OCI-M1 (cell line): ENCODE results near the gene FAM76A.
"Not testable (repeated sequence)": the region's sequence is repeated elsewhere in the genome, so short reads cannot be mapped to it uniquely, and the experiment has no call there.

Experiments used
- DNase-seq: peaks from one replicate; lab custom pipeline; 2025; lab: John Stamatoyannopoulos, UW

The FAM76A gene

GRCh38 chr1:27778056-27778455 is 52.3 kb downstream of the FAM76A start:
- no peak for DNase-seq

DNA sequence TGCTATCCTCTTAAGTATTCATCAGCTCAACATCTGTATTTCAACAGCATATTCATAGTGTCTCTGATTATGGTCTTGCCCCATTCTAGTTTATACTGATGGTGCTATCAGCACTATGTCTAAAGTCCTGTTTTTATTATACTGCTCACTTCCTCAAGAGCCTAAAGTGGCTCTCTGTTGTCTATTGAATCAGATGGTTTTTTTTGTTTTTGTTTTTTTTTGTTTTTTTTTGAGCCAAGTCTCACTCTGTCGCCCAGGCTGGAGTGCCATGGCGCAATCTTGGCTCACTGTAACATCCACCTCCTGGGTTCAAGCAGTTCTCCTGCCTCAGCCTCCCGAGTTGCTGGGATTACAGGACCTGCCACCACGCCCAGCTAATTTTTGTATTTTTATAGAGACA is 53.4 kb downstream of the FAM76A start:
- DNase-seq, result no peak

DNA sequence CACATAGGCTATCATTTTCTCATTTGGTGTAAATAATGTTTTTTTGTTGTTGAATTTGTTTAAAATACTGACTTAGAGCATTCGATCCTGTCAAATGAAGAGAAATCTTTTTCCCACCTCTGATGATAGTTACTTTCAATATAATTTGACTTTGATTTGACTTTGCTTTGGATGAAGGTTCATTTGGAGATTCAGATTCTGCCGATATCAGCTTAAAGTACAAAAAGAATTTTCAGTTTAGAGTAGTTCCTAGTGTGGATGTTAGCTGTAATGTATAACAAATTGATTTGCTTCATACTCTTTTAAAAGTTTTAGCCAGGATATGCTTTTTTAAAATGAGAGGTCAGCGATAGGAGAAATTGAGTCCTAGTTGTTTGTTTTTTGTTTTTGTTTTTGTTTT is 57.2 kb downstream of the FAM76A start:
- DNase-seq, result no peak

- DNase-seq, result no peak
Observed at GRCh38 chr1:27784700-27785099, 58.9 kb downstream of the FAM76A start.

GRCh38 chr1:27785781-27786455 is 60.2 kb downstream of the FAM76A start:
- DNase-seq, result peak; percentile 22

GRCh38 chr1:27787895-27788294 is 62.1 kb downstream of the FAM76A start:
- DNase-seq, result peak; percentile 37

DNA sequence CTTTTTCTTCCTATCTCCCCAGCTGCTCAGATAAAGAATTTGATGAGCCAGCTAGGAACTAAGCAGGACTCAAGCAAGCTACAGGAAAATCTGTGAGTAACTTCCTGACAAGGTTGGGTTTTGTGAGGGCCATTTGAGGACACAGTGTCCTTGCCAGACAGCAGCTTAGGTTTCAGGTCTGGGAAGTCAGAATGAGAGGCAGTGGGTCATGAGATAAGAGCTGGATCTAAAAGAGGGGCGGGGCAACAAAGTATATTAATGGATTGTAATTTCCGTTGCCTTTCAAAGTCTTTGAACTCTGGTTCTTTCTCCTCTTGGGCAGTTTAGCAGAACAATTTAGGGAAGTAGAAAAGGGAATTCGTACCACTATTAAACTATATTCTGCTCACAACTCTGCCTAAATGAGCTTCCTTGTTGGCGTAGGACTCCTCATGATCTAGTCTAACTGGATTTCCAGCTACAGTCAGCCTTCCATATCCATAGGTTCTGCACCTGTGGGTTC is 63.8 kb downstream of the FAM76A start:
- DNase-seq, result peak; percentile 91

DNA sequence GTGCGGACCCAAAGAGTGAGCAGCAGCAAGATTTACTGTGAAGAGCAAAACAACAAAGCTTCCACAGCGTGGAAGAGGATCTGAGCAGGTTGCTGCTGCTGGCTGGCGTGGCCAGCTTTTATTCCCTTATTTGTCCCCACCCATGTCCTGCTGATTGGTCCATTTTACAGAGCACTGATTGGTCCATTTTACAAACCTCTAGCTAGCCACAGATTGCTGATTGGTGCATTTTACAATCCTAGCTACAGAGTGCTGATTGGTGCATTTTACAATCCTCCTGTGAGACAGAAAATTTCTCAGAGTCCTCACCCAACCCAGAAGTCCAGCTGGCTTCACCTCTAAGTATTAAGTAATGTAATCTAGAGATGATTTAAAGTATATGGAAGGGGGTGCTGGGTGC is 64.5 kb downstream of the FAM76A start:
- DNase-seq, result peak; percentile 8

DNA sequence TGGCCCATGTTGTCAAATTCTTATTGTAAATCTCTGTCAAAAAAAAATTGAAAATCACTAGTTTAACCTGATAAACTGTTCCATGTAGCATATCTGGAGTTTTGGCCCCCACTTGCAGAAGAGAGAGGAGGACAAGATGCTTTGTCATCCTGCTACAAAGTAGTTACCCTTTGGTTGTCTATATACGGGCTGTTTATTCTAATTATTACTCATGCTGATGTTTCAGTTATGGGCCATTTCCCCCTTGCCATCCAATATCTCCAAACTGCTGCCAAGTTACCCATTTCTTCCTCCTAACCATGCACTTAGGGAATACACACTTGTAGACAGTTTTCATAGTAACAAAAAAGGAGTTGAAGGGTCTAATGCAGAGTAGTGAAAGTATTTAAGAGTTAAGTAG is 69.8 kb downstream of the FAM76A start:
- no peak for DNase-seq

DNA sequence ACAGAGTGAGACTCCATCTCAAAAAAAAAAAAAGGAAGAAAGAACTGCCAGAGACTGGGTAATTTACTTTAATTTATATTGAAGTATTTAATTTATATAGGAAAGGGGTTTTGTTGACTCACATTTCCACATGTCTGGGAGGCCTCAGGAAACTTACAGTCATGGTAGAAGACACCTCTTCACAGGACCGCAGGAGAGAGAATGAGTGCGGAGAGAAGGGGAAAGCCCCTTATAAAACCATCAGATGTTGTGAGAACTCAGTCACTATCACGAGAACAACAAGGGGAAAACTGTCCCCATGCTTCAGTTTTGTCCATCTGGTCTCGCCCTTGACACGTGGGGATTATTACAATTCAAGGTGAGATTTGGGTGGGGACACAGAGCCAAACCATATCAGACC is 79.0 kb downstream of the FAM76A start:
- no peak for DNase-seq

GRCh38 chr1:27806758-27807157 is 81.0 kb downstream of the FAM76A start:
- no peak for DNase-seq

- peak; percentile 30 for DNase-seq
Observed at GRCh38 chr1:27807385-27807784, 81.6 kb downstream of the FAM76A start.

- DNase-seq, result not testable (repeated sequence)
Observed at GRCh38 chr1:27808131-27808530, 82.4 kb downstream of the FAM76A start.

GRCh38 chr1:27809883-27810282 is 84.1 kb downstream of the FAM76A start:
- no peak for DNase-seq

DNA sequence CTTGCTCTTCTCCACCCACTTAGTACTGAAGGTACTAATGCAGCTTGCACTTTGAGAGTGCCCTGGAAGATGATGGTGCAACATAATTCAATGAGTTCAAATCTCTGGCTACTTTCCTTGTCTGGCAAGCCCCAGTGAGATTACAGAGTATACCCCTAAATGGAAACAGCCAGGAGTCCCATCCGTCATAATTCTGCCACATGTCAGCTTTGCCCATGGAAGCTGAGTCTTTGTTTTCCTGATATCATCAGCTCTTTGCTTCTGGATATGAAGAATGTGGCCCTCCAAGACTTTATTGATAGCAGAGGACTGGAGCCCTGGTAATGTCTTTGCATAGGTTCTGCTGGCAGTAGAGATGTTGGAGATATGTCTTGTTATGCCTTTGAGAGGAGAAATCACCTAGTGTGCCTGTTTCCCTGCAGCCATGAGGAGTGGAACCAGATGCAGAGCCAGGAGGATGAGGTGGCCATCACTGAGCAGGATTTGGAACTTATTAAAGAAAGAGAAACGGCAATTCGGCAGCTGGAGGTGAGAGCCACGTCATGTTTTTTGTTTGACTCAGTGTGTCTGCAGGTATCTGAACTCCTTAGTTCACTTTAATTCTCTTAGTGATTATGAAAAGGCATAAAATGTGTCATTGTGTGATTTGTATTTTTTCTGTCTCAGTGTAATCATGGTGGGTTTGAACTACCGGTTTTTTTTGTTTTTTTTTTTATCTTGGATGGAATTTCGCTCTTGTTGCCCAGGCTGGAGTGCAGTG is 86.2 kb downstream of the FAM76A start:
- no peak for DNase-seq
